Adrenal gland (tissue), 5 donors: ENCODE data around the gene ADGRL1.

Experiments used
- POLR2A ChIP-seq, 2 donors: fragments of 450-650 bp; IDR thresholded peaks; one replicate each; pipeline ENCODE4 v1.6.1; 2017; ENCODE audit warnings: antibody characterized with exemption in 2 of 2, mild to moderate bottlenecking in 2 of 2, moderate library complexity in 1 of 2
- TF ChIP-seq, protein P1 (sequence below), 6 experiments: fragments of 450-650 bp in 4 of 6; fragments of 200-600 bp in 2 of 6; sonication (generic) in 1 of 6; IDR thresholded peaks; 1 replicate in 5 of 6; 2 replicates in 1 of 6; pipeline versions ENCODE4 v1.5.1 to v1.8.0; 2016 to 2021; ENCODE audit warnings: antibody characterized with exemption in 6 of 6, mild to moderate bottlenecking in 2 of 6, moderate library complexity in 1 of 6
- donor health status: DM: no; HTN: no; CAD: no.

DNA sequence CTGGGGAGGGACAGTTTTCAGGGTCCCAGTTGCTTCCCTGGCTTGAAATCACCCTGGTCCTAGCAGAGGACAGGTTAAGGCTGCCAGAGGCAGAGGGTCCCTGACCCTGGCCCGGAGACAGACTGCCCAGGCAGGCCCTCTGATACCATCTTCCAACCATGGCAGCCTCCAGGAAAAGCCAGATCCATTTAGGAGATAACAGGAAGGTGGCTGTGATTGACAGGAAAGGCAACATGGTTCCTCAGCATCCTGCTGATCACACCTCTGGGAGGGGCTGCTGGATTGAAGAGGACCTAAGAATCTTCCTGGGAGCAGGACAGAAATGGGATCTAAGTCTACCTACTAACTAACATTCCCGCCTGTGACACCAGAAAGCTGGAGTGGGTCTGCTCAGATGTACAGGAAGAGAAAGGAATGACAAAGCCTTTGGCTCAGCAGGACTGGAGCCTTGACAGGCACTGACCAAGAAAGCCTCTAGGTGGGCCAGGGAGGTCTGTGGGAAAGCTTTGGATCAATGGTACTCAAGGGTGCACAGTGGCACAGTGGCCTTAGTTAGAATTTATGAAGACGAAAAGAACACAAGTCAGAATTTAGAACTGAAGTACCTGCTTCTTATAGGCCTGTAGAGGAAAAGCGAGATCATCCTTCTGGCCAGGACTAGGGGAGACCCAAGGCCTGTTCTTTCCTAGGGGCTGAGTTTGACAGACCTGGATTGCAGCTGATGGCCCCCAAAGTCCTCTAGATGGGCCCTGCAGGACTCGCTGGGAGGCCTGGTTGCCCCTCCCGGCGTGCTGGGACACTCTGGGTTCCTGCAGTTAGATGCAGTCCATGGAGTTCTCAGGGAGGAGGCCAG is 86.1 kb downstream of the ADGRL1 start:
- TF ChIP-seq POLR2A (IDR thresholded peaks at IDR 0.05): no peak
- TF ChIP-seq, protein P1, sequence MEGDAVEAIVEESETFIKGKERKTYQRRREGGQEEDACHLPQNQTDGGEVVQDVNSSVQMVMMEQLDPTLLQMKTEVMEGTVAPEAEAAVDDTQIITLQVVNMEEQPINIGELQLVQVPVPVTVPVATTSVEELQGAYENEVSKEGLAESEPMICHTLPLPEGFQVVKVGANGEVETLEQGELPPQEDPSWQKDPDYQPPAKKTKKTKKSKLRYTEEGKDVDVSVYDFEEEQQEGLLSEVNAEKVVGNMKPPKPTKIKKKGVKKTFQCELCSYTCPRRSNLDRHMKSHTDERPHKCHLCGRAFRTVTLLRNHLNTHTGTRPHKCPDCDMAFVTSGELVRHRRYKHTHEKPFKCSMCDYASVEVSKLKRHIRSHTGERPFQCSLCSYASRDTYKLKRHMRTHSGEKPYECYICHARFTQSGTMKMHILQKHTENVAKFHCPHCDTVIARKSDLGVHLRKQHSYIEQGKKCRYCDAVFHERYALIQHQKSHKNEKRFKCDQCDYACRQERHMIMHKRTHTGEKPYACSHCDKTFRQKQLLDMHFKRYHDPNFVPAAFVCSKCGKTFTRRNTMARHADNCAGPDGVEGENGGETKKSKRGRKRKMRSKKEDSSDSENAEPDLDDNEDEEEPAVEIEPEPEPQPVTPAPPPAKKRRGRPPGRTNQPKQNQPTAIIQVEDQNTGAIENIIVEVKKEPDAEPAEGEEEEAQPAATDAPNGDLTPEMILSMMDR (IDR thresholded peaks at IDR 0.05): no peak
